ENCODE results near the gene SDHD. TPM values are rescaled to one million over a fixed set of nuclear protein-coding genes. Genes with fewer than 3 reads are reported as not detected.
A peak's percentile ranks its signal among the peaks of the same experiment; 100 is the strongest.

SDHD gene
- polyA plus RNA-seq, 2 of the 4 experiments (the other 2 are of a cell fraction) = 86.3 to 91.5 TPM

DNA sequence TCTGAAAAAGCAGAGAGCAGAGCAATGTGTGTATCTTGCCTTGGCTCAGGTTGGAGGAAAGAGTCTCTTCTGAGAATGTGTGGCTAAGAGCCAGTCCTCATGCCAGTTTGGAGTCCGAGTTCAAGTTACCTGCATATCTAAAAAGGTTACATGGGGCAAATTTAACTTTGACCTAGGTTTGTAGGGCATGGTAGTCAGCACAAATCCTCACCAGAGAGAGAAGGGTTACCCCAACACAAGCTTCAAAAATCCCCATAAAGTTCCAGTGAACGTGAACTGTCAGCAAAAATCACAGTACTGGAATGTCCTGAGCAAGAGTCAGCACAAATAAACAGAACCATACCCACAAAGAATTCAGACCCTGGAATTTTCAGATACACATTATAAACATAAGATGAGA lies 13.8 kb downstream of the SDHD start:
- no peak overlapping the region for H3K4me2 ChIP-seq
- no peak overlapping the region for H3K27ac ChIP-seq
- POLR2A ChIA-PET = interaction anchor here (1.1 kb wide), 1 partner anchor 14 kb away, joined by 3 read pairs; the partner anchor contains the start of genes SDHD and TIMM8B
- DNase-seq (ENCODE audit: low read depth in 1 of 2, low spot score in 1 of 2) = no peak
- H3K9me3 ChIP-seq = no peaks in the 10 kb centered on the region
- H3K4me1 ChIP-seq = no peaks in the 10 kb centered on the region
- no peak overlapping the region for H3K4me3 ChIP-seq
- 72% methylated on average over 2 of the region's 2 CpGs for WGBS (ENCODE audit: missing lambda C conversion rate)
- ATAC-seq = no peak
- FAIRE-seq = no peak
- TF ChIP-seq, protein P1, sequence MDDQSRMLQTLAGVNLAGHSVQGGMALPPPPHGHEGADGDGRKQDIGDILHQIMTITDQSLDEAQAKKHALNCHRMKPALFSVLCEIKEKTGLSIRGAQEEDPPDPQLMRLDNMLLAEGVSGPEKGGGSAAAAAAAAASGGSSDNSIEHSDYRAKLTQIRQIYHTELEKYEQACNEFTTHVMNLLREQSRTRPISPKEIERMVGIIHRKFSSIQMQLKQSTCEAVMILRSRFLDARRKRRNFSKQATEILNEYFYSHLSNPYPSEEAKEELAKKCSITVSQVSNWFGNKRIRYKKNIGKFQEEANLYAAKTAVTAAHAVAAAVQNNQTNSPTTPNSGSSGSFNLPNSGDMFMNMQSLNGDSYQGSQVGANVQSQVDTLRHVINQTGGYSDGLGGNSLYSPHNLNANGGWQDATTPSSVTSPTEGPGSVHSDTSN (IDR thresholded peaks at IDR 0.05) = no peak
- TF ChIP-seq FOSB (CRISPR knock-in tag; IDR thresholded peaks at IDR 0.05) = no peak
- peak; percentile 45 for TF ChIP-seq MAFK (IDR thresholded peaks at IDR 0.05; ENCODE audit: partially characterized antibody)
- TF ChIP-seq CBX2 (IDR thresholded peaks at IDR 0.05; ENCODE audit: borderline replicate concordance, low read depth) = no peak
- CTCF ChIA-PET = interaction anchor here (0.9 to 1.6 kb wide), 4 partner anchors 12 to 75 kb away, joined by 3 to 6 read pairs (median 4); partner anchors contain the start of gene BCO2

DNA sequence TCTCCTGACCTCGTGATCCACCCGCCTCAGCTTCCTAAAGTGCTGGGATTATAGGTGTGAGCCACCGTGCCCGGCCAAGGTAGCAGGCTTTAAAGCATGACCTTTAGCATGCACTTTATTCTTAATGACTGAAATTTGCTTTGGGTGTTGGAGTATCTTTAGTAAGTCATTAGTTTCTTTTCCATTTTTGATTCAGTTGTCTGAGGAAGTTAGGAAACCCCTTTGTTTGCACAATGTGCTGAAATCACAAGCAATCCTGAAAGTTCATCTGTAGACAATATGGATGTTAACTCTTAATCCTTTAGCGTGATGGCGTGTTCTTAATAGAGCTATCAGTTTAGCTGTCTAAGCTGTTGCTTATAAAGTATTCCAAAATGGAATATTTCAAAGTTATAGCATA lies 16.8 kb downstream of the SDHD start:
- no peak for TF ChIP-seq RNF2 (IDR thresholded peaks at IDR 0.05; ENCODE audit: borderline replicate concordance, low read depth)
- TF ChIP-seq, protein P2, sequence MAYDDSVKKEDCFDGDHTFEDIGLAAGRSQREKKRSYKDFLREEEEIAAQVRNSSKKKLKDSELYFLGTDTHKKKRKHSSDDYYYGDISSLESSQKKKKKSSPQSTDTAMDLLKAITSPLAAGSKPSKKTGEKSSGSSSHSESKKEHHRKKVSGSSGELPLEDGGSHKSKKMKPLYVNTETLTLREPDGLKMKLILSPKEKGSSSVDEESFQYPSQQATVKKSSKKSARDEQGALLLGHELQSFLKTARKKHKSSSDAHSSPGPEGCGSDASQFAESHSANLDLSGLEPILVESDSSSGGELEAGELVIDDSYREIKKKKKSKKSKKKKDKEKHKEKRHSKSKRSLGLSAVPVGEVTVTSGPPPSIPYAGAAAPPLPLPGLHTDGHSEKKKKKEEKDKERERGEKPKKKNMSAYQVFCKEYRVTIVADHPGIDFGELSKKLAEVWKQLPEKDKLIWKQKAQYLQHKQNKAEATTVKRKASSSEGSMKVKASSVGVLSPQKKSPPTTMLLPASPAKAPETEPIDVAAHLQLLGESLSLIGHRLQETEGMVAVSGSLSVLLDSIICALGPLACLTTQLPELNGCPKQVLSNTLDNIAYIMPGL (CRISPR knock-in tag; IDR thresholded peaks at IDR 0.05; ENCODE audit: borderline replicate concordance) = no peak
- DNase-seq (ENCODE audit: low read depth in 1 of 2, low spot score in 1 of 2) (no peak), ATAC-seq (no peak), FAIRE-seq (no peak)
- no peaks in the 10 kb centered on the region for H3K9me3 ChIP-seq
- ChIA-PET CTCF (interaction anchor here (1.5 to 3.2 kb wide), 2 partner anchors 11 to 177 kb away, joined by 3 to 8 read pairs; no protein-coding TSS in a partner anchor), POLR2A (interaction anchor here (0.7 kb wide), 1 partner anchor 60 kb away, joined by 10 read pairs; no protein-coding TSS in a partner anchor)
- no peak overlapping the region for H3K27ac ChIP-seq
- H3K4me2 ChIP-seq = no peak overlapping the region
- H3K4me1 ChIP-seq = no peaks in the 10 kb centered on the region
- 90% methylated on average over 6 of the region's 6 CpGs for WGBS (ENCODE audit: missing lambda C conversion rate)
- H3K4me3 ChIP-seq = no peak overlapping the region

GRCh38 chr11:112106070-112106469 lies 19.4 kb downstream of the SDHD start:
- no peak for DNase-seq (ENCODE audit: low read depth in 1 of 2, low spot score in 1 of 2)
- ATAC-seq = no peak

More at GRCh38 chr11:112106070-112106469, 19.4 kb downstream of the SDHD start:
- FAIRE-seq = no peak
- H3K27ac ChIP-seq = no peak overlapping the region
- WGBS (ENCODE audit: missing lambda C conversion rate) = 71% methylated on average over 7 of the region's 8 CpGs
- H3K9me3 ChIP-seq = no peaks in the 10 kb centered on the region
- TF ChIP-seq RARB (CRISPR knock-in tag; IDR thresholded peaks at IDR 0.05) (no peak), RAD21 (conservative IDR thresholded peaks at IDR 0.05 in 1 of 2, IDR thresholded peaks at IDR 0.05 in 1 of 2) (no peak), CEBPB (IDR thresholded peaks at IDR 0.05) (no peak), MAZ (IDR thresholded peaks at IDR 0.05; ENCODE audit: borderline replicate concordance, low read depth, low read length) (no peak), MAX (IDR thresholded peaks at IDR 0.05) (no peak), RNF2 (IDR thresholded peaks at IDR 0.05; ENCODE audit: borderline replicate concordance, low read depth) (no peak), POLR2A (IDR thresholded peaks at IDR 0.05; ENCODE audit: low read length) (no peak), PHF8 (IDR thresholded peaks at IDR 0.05; ENCODE audit: borderline replicate concordance, low read depth) (no peak), POLR2AphosphoS2 (conservative IDR thresholded peaks at IDR 0.05; ENCODE audit: low read length) (no peak)
- TF ChIP-seq, protein P3, sequence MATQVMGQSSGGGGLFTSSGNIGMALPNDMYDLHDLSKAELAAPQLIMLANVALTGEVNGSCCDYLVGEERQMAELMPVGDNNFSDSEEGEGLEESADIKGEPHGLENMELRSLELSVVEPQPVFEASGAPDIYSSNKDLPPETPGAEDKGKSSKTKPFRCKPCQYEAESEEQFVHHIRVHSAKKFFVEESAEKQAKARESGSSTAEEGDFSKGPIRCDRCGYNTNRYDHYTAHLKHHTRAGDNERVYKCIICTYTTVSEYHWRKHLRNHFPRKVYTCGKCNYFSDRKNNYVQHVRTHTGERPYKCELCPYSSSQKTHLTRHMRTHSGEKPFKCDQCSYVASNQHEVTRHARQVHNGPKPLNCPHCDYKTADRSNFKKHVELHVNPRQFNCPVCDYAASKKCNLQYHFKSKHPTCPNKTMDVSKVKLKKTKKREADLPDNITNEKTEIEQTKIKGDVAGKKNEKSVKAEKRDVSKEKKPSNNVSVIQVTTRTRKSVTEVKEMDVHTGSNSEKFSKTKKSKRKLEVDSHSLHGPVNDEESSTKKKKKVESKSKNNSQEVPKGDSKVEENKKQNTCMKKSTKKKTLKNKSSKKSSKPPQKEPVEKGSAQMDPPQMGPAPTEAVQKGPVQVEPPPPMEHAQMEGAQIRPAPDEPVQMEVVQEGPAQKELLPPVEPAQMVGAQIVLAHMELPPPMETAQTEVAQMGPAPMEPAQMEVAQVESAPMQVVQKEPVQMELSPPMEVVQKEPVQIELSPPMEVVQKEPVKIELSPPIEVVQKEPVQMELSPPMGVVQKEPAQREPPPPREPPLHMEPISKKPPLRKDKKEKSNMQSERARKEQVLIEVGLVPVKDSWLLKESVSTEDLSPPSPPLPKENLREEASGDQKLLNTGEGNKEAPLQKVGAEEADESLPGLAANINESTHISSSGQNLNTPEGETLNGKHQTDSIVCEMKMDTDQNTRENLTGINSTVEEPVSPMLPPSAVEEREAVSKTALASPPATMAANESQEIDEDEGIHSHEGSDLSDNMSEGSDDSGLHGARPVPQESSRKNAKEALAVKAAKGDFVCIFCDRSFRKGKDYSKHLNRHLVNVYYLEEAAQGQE (IDR thresholded peaks at IDR 0.05) = no peak
- H3K4me1 ChIP-seq = no peaks in the 10 kb centered on the region
- ChIA-PET CTCF (interaction anchor here (1.4 to 3.2 kb wide), 2 partner anchors 8 to 174 kb away, joined by 3 to 8 read pairs; no protein-coding TSS in a partner anchor), POLR2A (no interaction called here)
- no peak overlapping the region for H3K4me2 ChIP-seq
- no peak overlapping the region for H3K4me3 ChIP-seq
